NCI-H82 treated with DMSO at 0.1 percent for 48 hours (cell line): ENCODE results near the gene EDN1.

ENCODE experiments used
- DNase-seq: peaks from one replicate; lab custom pipeline; 2025; ENCODE audit not compliant: unreplicated experiment; lab: John Stamatoyannopoulos, UW

EDN1 gene

GRCh38 chr6:12344961-12345693 is 55.0 kb downstream of the EDN1 start:
- DNase-seq, result no peak

DNA sequence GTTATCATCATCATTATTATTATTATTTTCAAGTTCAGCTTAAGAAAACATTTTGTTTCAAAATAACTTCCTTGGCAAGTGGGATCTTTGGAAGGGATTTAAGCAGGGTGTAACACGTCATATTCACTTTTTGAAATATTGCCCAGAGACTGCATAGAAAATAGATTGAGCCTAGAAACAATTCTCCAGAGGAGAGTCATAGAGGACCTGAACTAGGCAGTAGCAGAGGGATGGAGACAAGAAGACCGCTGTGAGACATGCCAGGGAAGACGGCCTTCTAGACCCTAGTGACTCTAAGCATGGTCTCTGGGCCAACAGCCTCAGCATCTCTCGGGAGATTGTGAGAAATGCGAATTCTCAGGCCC is 55.5 kb downstream of the EDN1 start:
- DNase-seq, result no peak
